NCI-H128 (cell line): Measurements from ENCODE around the gene CD6.

Experiments used
- DNase-seq: peaks from one replicate; lab custom pipeline; 2025; ENCODE audit not compliant: unreplicated experiment; lab: John Stamatoyannopoulos, UW

CD6 gene

DNA sequence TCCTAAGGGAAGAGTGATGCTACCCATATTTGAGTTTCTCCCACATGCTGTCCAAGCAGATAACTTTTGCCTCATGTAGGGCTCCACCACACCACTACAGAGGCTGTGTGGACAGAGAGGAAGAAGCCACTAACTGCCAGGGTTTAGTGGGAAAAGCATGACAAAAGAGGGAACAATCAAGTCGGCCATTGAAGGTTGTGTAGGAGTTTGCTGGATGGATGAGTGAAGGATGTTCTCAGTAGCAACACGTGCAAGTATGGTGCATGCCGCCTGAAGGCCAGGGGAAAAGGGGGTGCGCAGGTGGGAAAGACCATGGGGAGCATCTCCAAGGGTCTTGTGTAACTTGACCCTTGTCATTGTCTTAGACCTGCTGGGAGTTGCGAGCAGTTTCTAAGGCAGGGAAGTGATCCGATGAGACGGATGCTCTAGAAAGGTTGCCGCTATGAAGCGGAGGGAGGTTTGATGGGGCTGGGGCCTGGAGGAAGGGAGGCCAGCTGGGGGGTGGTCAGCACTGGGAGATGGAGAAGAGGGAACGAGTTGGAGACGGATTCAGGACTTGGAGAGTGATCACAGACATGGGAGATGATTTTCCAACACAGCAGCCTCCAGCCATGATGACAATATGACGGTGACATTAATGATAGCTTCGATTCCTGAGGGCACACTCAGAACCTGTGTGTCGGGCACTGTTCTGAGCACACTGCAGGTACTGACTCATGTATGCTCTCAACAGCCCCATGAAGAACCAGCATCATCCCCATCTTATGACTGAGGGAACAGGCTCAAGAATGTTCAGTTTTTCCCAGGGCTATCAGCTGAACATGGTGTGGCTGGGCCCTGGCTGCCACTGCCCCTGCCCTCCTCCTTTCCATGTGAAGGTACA lies 53.7 kb downstream of the CD6 start:
- no peak for DNase-seq

DNA sequence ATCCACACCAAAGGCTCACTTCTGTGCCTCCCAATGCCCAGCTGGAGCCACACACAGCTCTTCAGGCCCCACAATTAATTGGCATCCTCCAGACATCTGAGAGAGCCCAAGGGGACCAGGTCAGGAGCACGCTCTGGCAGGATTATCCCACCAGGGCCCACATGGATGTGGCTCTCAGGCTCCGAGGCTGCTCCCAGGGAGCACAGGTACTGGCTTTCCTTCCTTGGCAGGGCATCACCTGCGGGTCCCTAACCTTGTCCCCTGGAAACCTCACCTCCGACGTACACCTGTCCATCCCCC lies 54.3 kb downstream of the CD6 start:
- no peak for DNase-seq

DNA sequence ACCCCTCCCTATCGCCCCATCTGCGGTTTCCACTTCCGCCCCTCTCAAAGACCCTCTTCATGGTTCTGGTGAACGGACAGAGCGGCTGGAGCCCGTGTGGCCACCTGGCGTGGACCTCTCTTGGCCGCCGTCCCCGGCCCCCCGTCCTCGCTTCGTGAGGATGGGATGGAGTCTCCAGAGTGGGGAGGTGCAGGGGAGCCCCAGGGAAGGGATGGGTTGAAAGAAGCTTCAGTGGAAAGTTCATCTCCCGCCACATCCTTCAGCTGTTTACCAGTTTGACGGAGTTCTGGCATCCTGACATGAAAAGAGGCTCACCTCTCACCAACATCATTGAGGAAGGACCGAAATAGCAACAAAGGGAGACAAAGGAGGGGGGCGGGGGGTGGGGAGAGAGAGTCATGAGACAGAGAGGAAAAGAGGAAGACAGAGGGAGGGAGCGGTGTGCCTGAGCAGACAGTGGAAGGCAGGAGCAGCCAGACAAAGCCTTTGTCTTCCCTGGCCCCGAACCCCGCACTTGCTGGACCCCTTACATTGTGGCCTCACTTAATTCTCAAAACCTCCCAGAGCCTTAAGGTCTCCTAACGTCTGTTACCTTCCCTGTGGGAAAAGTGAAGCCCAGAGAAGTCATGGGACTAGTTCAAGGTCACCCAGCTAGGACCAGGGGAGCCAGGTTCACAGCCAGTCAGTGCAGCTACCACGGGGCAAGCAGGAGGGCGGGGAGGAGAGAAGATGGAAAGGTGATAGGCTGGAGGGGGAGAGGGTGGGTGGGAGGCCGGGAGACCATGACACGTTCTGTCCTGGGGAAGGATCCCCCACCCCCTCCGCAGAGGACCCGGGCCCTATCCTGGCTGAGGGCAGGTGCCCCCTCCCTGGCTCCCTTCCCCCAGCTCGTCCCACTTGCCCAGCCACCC lies 54.9 kb downstream of the CD6 start:
- no peak for DNase-seq

DNA sequence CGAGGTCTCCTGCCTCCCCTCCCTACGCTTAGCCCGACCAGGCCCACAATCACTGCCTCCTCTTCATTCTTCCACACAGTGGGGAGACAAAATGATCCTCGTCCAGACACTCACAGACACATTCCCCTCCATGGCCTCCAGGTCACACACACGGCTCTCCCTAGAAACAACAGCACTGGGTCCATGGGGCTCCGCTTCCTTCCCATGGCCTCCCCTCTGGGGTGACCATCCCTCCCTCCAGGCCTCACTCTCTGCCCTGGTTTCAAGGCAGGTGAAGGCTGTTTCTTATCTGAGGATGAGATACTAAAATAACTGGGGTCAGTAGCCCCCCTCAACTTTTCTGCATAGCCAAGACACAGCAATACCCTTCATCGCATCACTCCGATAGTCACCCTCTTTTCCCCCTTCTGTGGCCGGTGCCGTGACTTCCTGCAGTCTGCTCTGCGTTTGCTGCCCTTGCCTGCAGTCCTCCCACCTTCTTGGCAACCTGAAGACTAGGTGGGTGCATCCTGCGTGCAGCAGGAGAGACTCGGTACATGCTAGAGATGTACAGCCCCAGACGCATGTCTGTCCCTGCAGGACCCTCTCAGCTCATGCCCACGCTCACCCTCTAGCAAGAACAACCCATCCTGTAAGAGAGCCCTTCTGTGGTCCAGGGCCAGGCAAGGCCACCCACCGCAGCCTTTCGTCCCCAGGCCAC lies 55.8 kb downstream of the CD6 start:
- DNase-seq = no peak

DNA sequence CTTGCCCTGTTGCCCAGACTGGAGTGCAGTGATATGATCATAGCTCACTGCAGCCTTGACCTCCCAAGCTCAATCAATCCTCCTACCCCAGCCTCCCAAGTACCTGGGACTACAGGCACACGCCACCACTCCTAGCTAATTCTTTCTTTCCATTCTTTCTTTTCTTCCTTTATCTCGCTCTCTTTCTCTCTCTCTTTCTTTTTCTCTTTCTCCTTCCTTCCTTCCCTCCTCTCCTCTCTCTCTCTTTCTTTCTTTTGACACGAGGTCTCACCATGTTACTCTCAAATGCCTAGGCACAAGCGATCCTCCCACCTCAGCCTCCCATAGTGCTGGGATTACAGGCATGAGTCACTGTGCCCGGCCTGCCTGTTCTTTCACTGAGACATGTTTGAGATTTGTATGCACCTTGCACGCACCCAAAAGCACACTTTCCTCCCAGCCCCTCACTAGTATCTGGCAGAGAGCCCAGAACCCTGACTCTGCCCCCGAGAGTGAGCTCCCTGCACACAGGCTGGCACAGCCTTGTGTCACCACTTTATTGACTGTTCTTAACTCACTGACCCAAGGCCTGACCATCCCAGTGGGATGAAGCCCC lies 56.8 kb downstream of the CD6 start:
- DNase-seq = no peak

DNA sequence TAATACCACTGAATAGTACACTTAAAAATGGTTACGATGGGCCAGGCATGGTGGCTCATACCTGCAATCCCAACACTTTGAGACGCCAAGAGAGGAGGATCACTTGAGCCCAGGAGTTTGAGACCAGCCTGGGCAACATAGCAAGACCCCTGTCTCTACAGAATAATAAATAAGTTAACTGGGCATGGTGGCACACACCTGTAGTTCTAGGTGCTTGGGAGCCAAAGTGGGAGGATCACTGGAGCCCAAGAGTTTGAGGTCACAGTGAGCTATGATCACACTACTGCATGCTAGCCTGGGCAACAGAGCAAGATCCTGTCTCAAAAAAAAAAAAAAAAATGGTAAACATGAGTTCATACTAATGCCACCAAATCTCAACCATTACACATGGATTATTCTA lies 61.3 kb downstream of the CD6 start:
- DNase-seq = no peak

DNA sequence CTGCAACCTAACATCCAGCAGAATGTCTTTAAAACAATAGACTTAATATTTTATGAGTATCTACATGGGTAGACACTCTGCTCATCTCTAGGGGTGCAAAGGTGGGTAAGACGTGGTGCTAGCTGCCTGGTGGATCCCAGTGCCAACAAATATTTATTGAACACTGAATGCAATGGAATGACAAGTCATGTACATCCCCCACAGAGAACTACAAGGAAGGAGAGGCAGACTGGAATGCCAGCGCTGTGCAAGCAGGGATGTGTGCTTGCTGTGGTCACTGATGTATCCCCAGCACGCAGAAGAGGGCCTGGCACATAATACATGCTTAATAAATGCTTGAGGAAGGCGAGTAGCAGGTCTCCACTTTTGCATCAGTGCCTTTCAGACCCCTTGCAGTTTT lies 61.9 kb downstream of the CD6 start:
- no peak for DNase-seq

DNA sequence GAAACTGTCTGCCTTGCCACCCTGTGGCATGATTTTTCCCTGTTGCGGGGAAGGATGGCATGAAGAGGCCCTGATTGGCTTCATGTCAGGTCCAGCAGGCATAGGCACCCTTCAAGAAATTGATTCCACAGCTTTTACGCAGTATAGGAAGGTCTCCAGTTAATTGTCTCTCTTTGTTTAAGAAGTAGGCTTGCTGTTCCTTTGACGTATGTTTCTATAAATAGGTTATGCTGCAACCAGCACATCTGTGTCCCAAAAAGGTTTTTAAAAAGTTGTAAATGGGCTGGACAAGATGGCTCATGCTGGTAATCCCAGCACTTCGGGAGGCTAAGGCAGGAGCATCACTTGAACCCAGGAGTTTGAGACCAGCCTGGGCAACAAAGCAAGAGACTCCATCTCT lies 62.6 kb downstream of the CD6 start:
- no peak for DNase-seq

DNA sequence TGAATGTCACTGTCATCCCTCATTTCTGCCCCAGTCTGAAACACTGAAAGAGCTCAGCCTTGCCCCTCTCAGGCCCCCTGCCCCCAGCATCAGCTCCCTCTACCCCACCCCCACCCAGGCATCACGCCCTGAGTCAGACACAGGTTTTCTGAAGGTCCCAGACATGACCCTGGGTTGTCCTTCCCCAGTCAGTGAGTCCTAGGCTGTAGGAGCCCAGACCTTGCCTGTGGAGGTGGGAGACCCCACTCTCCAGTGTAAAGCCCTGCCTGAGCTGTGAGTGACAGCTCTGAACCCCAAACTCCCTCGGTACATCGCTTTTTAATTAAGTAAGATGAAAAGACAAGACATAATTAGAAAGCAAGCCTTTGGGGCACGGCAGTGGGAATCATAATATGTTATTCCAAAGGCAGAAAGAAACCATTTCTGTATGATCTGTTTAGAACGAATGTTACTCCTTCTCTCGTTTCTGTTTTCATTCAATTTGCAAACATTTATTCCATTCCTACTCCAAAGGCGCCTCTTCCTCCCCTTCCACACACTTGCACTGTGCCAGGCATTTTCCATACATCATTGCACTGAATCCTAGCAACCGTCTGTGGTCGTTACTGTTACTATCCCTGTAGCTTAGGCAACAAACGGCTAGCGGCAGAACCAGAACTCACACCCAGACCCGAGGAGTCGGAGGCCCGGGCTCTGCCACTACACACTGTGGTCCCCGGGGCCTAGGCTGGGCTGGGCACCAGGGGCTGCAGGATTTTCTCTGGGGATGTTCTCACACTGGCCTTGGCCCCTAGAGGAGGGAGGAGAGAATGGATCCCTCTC lies 63.4 kb downstream of the CD6 start:
- DNase-seq = no peak

DNA sequence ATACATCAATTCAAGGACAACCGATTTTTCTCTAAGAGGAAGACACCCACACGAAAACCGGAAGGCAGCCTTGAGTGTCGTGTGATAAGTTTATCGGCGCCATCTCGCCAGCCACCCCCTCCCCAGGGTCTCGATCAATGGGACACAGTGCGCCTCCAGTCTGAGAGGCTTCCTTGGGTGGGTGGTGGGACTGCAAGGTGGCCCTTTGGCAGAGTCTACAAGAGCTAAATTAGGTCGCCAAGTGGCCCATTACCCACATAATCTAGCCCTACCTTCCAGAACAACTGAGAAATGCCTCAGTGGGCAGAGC lies 64.0 kb downstream of the CD6 start:
- DNase-seq = no peak

DNA sequence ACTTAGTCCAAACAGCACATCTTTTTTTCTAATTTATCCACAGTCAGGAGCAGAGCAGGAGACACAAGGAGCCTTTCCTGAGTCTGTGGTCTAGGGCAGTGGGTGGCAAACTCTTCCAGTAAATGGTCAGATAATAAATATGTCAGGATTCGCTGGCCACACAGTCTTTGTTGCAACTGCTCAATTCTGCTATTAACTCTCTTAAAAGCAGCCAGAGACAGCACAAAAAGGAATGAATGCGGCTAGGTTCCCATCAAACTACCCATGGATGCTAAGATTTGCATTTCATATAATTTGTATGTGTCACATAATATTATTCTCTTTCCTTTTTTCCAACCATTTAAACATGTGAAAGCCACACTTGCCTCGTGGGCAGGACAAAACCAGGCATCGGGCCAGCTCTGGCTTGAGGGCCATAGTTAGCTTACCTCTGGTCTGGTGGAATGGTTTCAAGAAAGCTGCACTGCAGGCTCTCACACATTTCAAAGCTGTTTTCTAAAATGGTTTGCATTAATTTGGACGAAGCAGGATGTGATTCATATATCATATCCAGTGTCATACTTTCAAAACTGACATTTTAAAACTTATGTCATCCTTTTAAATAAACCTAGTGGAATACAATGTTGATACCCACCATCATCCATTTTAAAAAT lies 66.1 kb downstream of the CD6 start:
- no peak for DNase-seq

DNA sequence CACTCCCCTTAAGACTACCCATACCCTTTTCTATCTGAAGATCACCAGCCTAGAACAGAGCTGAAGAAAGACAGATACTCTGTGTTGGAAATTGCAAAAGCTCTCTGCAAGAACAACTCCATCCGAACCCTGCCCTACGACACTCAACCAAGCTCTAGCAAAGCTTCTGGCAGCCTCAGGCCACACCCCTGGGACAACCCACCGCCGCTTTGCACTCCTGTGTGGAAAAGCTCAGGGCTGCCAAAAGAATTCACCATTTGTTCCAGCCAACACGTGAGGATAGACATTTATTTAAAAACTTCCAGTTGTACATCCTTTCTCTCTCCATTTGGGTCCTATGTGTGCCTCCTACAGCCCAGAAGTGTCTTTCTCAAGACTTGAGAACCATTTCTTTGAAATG lies 68.4 kb downstream of the CD6 start:
- DNase-seq = no peak

DNA sequence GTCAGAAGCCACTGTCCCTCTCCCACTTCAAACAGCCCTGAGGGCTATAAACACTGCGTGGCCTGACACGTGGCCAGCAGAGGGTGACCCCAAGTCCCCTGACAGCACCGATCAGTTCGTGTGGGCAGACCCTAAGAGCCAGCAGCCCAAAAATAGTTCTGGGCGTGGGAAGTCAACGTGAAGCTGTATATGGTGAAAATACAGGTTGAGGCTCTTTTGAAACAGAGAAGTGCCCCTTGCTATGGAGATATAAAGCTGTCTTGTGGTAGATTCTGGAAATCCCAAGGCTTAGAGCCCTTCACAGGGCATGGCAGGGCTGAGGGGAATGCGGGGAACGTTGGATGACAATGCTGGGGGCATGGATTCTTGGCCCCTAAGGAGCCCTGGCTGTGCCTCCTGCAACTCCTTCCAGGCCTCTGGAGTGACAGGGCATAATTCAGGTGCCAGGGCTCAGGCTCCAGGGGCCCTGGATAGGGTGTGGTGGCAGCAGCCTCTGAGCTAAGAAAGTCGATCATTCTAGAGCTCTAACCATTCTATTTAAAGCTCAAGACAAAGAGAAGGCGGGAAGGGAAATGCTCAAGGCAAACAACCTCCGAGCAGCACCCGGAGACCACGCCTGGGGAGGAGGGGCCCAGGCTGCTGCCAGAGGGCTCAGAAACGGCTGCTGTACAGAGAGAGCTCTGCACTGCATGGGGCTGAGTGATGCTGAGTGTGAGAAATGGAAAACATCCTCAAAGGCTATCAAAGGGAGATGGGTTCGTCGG lies 70.5 kb downstream of the CD6 start:
- DNase-seq = peak; percentile 72

DNA sequence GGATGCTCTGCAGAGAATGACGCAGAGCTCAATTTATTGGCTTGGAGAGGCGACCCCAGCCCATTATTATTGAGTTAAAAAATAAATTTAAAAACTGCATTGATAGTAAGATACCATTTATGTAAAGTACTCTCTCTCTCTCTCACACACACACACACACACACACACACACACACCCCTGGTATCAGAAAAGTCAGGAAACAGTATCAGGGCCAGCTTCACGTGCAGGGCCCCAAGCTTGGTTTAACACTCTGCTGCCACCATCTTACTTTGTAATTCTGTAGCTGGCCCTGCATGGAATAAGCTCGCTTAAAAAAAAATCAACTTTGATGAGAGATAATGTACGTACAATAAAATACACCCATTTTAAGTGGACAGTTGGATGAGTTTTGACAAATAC lies 71.1 kb downstream of the CD6 start:
- no peak for DNase-seq

DNA sequence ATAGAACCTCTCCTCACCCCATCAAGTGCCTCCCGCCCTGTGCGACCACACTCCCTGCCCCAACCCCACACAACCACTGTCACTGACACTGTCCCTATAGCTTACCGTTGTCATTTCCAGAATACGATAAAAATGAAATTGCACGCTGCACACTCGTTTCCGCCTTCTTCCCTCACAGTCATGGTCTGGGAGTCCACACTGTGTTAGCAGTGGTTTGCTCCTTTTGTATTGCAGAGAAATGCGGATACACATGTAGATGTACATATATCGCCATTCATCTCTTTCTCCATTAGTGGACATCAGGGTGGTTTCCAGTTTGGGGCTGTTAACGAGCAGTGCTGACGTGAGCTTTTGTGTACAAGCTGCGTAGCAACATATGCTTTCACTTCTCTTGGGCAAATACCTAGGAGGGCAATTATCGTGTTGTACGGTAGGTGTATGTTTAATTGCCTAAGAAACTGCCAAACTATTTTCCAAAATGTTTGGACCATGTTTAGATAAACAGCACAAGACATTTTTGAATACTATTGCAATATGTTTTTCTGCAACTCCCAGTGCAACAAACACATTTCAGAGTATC lies 71.6 kb downstream of the CD6 start:
- DNase-seq = no peak

DNA sequence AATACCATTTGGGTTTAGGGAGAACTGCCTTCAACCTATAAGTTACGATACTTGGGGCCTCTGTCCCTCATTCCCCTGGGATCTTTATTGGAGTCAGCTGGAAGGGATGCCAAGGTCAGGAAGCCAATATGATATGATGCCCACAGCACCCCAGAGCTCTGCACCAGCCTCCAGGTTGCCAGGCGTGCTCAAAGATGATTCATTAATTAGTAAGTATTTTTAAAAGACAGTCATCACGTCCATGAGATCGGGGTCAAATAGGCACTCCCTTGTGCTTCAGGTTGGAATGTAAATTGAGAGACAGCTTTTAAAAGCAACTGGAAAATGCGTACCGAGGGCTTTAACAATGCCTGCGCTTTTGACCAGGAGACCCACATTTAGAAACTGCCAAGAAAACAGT lies 73.8 kb downstream of the CD6 start:
- no peak for DNase-seq

DNA sequence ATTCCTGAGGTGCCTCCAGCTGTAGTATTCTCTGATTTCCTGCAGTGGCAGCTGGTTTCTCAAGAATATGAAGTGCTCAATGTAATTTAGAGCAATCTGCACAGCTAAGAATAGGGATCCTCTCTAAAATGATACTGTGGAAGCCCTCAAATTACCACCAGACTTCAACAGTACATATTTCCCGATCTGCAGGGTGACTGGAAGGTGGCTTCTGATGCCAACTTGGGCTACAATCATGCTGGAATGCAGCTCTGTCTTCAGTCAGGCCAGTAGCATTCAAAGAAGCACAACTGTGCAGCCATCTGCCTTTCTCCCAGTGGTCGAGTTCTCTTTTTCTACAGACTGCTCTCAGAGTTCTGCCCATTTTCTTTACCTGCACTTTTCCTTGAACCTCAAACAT lies 75.4 kb downstream of the CD6 start:
- DNase-seq = no peak

DNA sequence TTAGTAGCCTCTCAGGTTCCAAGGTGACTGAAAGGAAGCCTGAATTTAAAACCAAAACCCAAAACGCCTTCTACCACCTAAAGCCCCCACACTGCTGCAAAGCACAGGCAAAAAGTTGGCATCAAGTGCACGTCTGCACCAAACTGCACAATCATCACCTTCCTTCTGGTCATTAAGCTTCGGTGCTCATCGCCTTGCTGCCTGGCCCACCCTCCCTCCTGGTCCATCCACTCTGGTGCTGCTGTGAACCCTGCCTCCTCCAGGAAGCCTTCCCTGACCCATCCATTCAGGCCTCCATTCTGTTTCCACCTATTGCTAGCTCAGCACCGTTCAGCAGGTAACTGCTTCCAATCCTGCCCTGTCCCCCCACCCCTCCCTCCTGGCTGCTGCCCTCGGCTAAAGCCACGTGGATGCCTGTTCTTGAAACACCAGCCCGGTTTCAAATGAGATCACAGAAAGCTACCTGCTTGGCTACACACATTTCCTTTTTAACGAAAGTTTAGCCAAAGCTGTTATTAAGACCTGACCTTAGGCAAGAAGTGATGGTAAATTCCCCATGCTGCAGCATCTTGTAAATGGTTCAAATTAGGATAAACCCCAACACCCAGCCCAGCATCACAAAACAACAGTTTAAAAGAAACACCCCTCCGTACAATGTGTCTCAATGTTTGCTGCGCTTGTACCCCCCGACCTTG lies 77.0 kb downstream of the CD6 start:
- DNase-seq = no peak

DNA sequence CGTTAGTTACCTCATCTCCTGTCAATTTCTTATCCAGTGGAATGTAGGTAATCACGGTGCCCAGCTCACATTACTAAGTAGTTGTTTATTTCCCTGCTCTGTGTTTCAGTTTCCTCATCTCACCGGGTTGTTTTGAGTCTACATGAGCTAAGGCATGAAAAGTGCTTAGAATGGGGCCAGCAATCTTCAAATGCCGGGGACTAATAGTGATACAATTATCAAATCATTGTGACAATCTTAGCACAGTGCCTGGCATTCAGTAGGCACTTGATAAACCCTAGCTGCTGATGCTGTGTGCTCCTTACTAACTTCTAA lies 77.5 kb downstream of the CD6 start:
- no peak for DNase-seq
